H1 (cell line): ENCODE measurements around the gene ABCD4. TPM values are rescaled to one million over a fixed set of nuclear protein-coding genes. Genes with fewer than 3 reads are reported as not detected.

ENCODE experiments used
- ASH2L ChIP-seq: fragments of 200-600, 300-600 bp; sonication (generic); IDR thresholded peaks from one replicate; pipeline ENCODE4 v1.7.1; 2017; ENCODE audit warnings: low read length
- ATF2 ChIP-seq: IDR thresholded peaks from 2 replicates; pipeline ENCODE4 v1.6.1; 2012; ENCODE audit warnings: low read length, inconsistent platforms
- BCL11A ChIP-seq, 2 experiments: IDR thresholded peaks; one replicate each; pipeline ENCODE4 v1.6.1; 2011; ENCODE audit warnings: low read depth in 2 of 2, low read length in 2 of 2, mild to moderate bottlenecking in 2 of 2
- CBX5 ChIP-seq: fragments of 300-800, 300-1000 bp; sonication (generic); IDR thresholded peaks from 2 replicates; pipeline ENCODE4 v1.7.1; 2016; ENCODE audit warnings: antibody characterized with exemption, low read length, low read depth
- EP300 ChIP-seq, 2 experiments: IDR thresholded peaks; 1 replicate in 1 of 2; 2 replicates in 1 of 2; pipeline ENCODE4 v1.6.1; 2011 to 2012; ENCODE audit warnings: low read depth in 2 of 2, low read length in 2 of 2, mild to moderate bottlenecking in 2 of 2, borderline replicate concordance in 1 of 2, inconsistent platforms in 1 of 2, moderate library complexity in 1 of 2
- NRF1 ChIP-seq: IDR thresholded peaks from 2 replicates; pipeline ENCODE4 v1.6.1; 2011; ENCODE audit warnings: mild to moderate bottlenecking, low read depth, low read length, improper control_type of control experiment
- PHF8 ChIP-seq: fragments of 200-600 bp; sonication (generic); conservative IDR thresholded peaks from 2 replicates; pipeline ENCODE4 v1.7.1; 2012; ENCODE audit warnings: low read depth, mild to moderate bottlenecking, inconsistent platforms, low read length, moderate library complexity
- RBBP5 ChIP-seq: IDR thresholded peaks from 2 replicates; pipeline ENCODE4 v1.7.1; 2012; ENCODE audit warnings: low read depth, mild to moderate bottlenecking, inconsistent platforms, low read length, moderate library complexity, borderline replicate concordance
- SIRT6 ChIP-seq: IDR thresholded peaks from one replicate; pipeline ENCODE4 v1.7.1; 2012; ENCODE audit warnings: low read length, inconsistent platforms
- SP2 ChIP-seq: IDR thresholded peaks from 2 replicates; pipeline ENCODE4 v1.6.1; 2012; ENCODE audit warnings: mild to moderate bottlenecking, low read length, inconsistent platforms
- SP4 ChIP-seq: IDR thresholded peaks from 2 replicates; pipeline ENCODE4 v1.6.1; 2012; ENCODE audit warnings: low read length, inconsistent platforms
- SRF ChIP-seq: IDR thresholded peaks from 2 replicates; pipeline ENCODE4 v1.6.1; 2011; ENCODE audit warnings: mild to moderate bottlenecking, low read depth, low read length, moderate library complexity
- TAF1 ChIP-seq: IDR thresholded peaks from 2 replicates; pipeline ENCODE4 v1.6.1; 2011; ENCODE audit warnings: mild to moderate bottlenecking, low read depth, low read length
- TBP ChIP-seq: IDR thresholded peaks from 2 replicates; pipeline ENCODE4 v1.6.1; 2011; ENCODE audit warnings: low read depth, low read length, improper control_type of control experiment
- ZNF274 ChIP-seq: IDR thresholded peaks from 2 replicates; pipeline ENCODE4 v1.7.0; 2012; ENCODE audit warnings: low read length, borderline replicate concordance; ENCODE audit errors: extremely low read depth
- polyA plus RNA-seq, 7 experiments: library from polyadenylated mRNA; depleted of rRNA in 3 of 7; stranded (reverse) in 5 of 7; unstranded in 2 of 7; fragments of >200 nt in 5 of 7; fragments of 200-250 nt in 2 of 7; gene quantifications; 1 replicate in 5 of 7; 2 replicates in 1 of 7; 4 replicates in 1 of 7; pipeline versions ENCODE4 v1.2.1 to v1.2.3, GENCODE V29; 2011 to 2013; ENCODE audit warnings: missing spikeins in 2 of 7, mixed read lengths in 2 of 7
- total RNA-seq: library from RNA; stranded (reverse); fragmentation: NEBNext Ultra II Directional; extraction: Animal tissue kit (Norgen Biotek cat#: 25700); gene quantifications from 2 replicates; pipeline ENCODE4 v1.2.1, GENCODE V29; 2021

Gene ABCD4
- total and polyA plus RNA-seq, 2 of the 8 experiments (the other 6 are each of a cell fraction or from before 2014, with no cell fraction given) = 47.9 to 97.7 TPM

- no peak for TF ChIP-seq SRF
- TF ChIP-seq ATF2 = no peak; the same call in 1 of the 2 replicates
- TF ChIP-seq SP4 = no peak
- TF ChIP-seq SP2 = no peak
- TF ChIP-seq SIRT6 = no peak
- TF ChIP-seq CBX5 = no peak
- TF ChIP-seq ASH2L = no peak
- TF ChIP-seq NRF1 = no peak
- no peak for TF ChIP-seq BCL11A (IDR thresholded peaks at IDR 0.05; ENCODE audit: low read depth in 2 of 2, low read length in 2 of 2)
- no peak for TF ChIP-seq PHF8
- peak; percentile 45; the same call in 1 of the 2 replicates for TF ChIP-seq TBP
- TF ChIP-seq TAF1 = peak; percentile 52; the same call in 1 of the 2 replicates
- TF ChIP-seq RBBP5 = peak; percentile 57; the same call in 1 of the 2 replicates
- TF ChIP-seq ZNF274 = no peak
- peak in 1 of 2 experiments; percentile 69; a peak in 1 of 3 replicates for TF ChIP-seq EP300 (IDR thresholded peaks at IDR 0.05; ENCODE audit: borderline replicate concordance in 1 of 2, low read depth in 2 of 2, low read length in 2 of 2)
Observed at GRCh38 chr14:74347097-74347794, 44.5 kb upstream of the ABCD4 start (continued).
